GM19438 (cell line): ENCODE measurements around the gene SPINT1.
A peak's percentile ranks its signal among the peaks of the same experiment; 100 is the strongest.

Experiments used
- ATAC-seq: cut with Tn5 transposase; IDR thresholded peaks from one replicate; pipeline ENCODE4 v1.9.1; 2021; ENCODE audit warnings: low read depth; ENCODE audit not compliant: unreplicated experiment

The SPINT1 gene, protein sequence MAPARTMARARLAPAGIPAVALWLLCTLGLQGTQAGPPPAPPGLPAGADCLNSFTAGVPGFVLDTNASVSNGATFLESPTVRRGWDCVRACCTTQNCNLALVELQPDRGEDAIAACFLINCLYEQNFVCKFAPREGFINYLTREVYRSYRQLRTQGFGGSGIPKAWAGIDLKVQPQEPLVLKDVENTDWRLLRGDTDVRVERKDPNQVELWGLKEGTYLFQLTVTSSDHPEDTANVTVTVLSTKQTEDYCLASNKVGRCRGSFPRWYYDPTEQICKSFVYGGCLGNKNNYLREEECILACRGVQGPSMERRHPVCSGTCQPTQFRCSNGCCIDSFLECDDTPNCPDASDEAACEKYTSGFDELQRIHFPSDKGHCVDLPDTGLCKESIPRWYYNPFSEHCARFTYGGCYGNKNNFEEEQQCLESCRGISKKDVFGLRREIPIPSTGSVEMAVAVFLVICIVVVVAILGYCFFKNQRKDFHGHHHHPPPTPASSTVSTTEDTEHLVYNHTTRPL

DNA sequence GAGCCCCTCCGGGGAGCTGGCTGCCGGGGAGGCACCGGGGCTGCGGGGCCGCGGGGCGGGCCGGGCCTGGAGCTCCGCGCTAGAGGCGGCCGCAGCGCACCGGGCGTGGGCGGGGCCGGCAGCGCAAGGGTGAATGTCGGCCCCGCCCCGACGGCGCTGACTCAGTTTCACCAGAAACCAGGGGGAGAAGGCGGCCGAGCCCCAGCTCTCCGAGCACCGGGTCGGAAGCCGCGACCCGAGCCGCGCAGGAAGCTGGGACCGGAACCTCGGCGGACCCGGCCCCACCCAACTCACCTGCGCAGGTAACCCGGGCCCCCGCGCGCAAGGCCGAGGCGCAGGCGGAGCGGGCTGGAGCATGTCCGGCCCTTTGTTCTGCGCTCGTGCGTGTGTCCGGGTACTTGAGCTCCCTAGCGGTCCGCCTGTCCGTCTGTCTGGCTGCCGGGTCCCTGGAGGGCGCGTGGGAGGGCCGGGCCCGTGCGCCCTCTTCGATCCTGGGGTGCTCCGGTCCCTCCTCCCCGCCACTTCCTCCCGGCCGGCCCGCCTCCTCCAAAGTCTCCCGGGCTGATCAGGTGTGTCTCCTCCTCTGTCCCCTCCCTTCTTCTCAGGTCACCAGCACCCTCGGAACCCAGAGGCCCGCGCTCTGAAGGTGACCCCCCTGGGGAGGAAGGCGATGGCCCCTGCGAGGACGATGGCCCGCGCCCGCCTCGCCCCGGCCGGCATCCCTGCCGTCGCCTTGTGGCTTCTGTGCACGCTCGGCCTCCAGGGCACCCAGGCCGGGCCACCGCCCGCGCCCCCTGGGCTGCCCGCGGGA is at the start of gene SPINT1:
TSS of gene SPINT1 (plus strand) at position 164 of the 811 bp plus-strand sequence. CDS start at position 671, 507 bp downstream.
- no peak for ATAC-seq

DNA sequence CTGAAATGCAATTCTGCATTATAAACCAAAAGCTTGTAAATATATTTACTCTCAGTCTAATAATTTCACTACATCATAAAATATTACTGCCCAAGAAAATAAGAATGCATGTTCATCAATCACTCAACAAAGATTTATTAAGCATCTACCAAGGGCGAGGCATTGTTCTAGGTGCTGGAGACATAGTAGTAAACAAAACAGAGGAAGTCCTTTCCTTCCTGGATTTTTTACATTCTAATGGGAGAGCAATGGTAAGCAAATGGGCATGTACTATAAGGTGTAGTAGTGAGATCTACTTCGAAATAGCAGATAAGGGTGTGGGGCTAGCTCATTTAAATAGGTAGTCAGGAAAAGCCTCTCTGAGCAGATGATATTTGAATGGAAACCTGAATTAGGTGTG is 47.8 kb upstream of the SPINT1 start:
- no peak for ATAC-seq

DNA sequence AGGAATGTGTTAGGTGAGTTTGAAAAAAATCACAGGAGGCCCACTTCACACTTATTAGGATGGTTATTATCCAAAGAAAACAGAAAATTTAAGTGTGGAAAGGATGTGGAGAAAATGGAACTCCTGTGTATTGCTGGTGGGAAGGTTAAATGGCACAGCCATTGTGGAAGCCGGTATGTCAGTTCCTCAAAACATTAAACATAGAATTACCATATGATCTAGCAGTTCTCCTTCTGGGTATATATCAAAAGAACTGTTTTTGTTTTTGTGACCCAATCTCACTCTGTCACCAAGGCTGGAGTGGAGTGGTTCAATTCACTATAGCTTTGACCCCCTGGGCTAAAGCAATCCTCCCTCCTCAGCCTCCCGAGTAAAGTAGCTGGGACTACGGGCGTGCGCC is 47.3 kb upstream of the SPINT1 start:
- no peak for ATAC-seq

DNA sequence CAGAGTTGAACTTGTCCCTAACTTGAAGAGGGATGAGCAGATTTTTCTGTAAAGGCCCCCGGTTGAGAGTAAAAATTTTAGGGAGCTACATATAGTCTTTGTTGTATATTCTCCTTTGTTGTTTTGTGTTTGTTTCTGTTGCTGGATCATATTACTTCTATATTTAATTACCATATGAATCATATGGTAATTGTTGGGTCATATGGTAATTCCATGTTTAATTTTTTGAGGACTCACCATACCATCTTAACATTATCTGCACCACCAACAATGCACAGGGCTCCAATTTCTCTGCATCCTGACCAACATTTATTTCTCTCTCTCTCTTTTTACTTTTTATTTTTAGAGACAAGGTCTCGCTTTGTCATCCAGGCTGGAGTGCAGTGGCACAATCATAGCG is 44.3 kb upstream of the SPINT1 start:
- no peak for ATAC-seq

DNA sequence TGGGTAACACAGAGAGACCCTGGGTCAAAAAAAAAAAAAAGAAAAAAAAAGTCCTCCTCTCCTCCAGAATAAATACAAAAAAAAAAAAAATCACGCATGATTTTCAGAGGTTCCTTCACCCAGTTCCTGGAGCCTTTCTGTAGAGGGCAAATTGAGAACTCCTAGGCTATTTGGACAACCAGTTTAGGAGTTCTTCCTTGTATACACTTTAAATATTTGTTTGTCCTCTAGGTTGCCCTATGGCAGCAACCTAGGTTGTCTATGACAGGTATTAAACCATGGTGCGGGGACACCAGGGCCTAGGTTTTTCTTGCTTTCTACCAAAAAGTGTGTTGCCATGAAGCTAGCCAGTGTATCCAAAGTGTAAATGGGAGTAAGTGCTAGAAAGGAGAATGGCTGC is 40.8 kb upstream of the SPINT1 start:
- no peak for ATAC-seq

DNA sequence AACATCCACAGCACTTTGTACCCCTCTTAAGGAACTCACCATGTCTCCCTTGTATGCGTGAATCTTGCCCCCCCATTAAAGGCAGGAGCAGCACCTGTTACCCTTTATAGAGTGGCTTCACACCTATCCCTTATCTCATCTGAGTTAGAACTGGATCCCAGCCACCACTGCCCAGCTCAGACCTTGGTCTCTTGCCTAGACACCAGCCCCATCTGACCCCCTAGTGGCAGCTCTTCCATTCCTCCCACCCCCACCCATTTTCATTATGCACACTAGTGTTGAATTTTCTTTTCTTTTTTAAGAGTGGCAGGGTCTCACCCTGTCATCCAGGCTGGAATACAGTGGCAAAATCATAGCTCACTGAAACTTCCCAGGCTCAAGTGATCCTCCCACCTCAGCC is 40.2 kb upstream of the SPINT1 start:
- ATAC-seq, result no peak

DNA sequence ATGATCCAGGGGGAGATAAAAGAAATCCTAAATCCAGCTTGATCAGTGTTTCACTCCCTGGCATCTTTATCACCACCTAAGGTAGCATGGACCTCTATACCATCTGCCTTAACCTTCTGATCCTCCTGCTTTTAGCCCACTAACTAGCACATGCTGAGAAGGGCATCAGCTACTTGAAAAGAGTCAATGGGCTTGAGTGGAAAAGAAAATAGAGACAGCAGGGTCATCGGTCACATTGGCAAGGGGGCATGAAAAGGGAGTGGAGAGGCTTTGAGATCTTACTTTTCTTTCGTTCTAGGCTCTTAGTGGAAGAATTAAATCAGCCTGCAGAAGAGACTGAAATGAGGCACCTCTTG is 37.2 kb upstream of the SPINT1 start:
- no peak for ATAC-seq

DNA sequence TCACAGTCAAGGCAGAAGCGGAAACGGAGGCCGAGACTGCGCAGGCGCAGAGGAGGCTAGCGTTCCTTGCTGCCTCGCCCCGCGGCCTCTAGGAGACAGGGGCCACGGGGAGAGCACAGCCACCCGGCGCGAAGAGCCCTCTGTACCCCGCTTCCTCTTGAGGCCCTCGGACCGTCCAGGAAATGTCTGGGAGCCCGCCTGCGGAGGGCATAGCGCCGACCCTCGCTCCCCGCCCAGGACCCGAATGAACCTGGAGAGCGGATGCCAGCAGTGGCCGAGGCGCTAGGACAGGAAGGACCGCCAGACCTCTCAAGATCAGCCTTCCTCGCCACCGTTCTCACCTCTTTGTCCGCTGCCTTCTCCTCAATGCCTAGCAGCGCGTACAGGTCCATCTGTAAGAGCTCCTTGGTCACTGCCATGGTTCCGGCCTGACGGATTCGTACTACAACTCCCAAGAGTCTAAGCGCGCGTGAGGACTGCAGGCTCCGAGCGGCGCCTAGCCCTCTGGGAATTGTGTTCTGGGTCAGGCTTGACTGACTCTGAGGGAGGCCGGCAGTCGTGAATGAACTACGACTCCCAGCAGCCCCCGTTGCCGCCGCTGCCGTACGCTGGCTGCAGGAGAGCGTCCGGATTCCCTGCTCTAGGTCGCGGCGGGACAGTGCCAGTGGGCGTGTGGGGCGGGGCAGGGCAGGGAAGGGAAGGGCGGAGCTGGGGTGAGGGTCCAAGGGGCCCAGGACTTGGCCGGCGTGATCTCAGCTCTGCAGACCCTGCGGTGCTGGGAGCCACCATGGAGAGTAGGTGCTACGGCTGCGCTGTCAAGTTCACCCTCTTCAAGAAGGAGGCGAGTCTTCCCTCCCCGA is 36.6 kb upstream of the SPINT1 start, which contains the start of the genes DNAJC17 and ZFYVE19:
TSS of gene DNAJC17 (minus strand) at position 446 of the 860 bp plus-strand sequence. CDS start at position 419, 27 bp downstream.
TSS of gene ZFYVE19 (plus strand) at position 62 of the 860 bp plus-strand sequence. CDS start at position 563, 501 bp downstream.
- ATAC-seq, result peak; percentile 88

DNA sequence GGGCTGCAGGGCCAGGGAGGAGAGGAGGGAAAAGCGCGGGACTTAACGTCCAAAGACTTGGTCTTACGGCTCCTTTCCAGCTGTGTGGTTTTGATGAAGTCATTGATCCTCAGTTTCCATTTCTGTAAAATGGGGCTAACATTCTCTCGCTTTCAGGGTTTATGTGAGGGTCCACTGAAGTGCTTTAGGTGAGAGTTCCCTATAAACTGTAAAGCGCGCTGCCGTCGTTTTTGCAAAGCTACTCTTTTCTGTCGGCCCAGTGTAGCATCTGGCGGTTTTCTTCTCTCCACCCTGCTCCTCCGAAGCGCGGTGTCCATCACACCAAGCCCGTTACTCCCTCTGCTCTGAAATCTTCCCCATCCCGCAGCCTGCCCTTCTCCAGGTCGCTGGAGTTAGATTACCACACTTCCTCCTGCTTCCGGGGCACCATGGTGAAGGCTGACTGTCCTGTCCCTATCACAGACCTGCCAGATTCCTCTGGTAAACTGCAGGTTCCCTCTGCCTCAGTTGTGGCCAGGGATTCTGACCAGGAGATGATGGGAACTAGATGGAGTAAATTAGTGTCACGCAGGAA is 35.9 kb upstream of the SPINT1 start:
- ATAC-seq, result no peak

DNA sequence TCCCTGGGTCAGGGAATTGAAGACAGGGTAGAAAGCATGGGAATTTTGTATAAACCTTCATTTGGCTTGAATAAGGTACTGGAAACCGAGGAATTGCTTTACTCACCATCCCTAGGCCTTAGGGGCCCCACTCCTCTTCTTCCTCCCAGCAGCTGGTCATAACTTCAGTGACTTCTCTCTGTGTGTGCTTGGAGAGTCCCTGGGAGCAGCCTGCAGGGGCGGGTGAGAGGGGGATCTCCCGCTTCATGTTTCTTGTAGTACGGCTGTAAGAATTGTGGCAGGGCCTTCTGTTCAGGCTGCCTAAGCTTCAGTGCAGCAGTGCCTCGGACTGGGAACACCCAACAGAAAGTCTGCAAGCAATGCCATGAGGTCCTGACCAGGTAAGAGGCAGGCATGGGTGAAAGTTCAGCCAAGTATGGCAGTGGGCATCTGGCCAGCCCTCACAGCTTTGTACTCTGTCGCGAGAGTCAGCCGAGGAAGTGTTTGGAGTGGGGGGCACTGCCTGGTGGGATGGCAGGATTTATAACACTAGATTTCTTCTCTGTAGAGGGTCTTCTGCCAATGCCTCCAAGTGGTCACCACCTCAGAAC is 34.9 kb upstream of the SPINT1 start:
- ATAC-seq, result no peak

DNA sequence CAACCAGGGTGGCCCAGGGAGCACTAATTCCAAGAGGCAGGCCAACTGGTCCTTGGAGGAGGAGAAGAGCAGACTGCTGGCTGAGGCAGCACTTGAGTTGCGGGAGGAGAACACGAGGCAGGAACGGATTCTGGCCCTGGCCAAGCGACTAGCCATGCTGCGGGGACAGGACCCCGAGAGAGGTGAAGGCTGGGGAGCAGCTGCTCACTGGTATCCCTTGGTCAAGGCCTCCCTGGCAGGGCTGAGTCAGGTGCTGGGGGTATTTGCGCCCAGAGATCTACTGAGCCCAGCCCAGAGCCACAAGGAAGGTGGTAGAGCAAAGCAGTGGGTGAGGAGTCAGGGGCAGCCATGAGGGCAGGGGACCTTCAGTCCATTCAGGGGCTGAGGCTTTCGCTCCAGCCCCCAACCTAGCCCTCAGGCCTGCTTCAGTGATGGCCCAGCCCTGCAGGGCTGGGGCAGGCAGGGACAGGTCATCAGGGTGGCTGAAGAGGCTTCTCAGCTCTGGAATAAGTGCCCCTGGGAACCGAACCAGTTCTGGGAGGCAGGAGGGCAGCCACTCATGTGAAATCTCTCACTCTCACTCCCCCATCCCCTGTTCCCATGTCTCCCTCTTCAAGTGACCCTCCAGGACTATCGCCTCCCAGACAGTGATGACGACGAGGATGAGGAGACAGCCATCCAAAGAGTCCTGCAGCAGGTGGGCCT is 31.0 kb upstream of the SPINT1 start:
- no peak for ATAC-seq

DNA sequence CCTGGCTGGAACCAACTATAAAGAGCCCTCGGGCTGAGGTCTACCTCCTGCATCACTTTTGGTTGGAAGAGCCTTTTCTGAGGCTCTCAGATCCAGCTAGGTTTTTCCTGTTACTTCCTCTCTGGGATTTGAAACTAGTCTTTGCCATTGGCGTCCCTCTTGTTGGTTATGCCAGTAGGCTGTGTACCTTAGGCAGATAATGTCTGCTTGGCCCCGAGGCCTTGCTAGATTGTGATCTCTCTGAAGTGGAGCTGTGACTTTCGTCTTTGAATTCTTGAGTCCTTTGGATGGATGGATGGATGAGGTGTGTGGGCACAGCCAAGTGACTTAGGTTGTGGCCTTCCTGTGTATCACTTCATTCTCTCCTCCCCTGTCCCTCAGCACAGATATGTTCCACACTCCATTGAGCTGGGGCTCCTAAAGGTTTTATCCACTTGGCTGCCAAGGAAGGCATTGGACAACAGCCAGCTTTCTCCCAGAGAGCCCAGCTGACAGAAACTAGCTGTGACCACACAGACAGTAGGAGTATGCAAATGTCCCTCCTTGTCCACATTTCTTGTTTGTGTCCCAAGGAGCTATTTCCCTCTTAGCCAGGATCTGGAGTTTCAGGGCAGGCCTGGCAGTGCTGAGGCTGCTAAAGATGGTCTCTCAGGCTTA is 28.7 kb upstream of the SPINT1 start:
- no peak for ATAC-seq

DNA sequence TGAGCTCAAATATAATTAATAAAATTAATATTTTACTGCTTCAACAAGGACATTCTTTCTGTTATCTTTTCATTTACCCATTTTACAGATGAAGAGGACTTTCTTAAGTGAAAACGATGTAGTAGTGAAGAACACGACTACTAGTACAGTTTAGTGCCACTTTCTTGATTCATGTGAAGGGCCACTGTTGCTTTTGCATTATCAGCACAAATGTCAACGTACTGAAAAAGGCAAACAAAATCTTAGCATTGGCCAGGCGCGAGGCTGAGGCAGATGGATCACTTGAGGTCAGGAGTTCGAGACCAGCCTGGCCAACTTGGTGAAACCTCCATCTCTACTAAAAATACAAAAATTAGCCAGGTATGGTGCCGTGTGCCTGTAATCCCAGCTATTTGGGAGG is 24.8 kb upstream of the SPINT1 start:
- no peak for ATAC-seq

DNA sequence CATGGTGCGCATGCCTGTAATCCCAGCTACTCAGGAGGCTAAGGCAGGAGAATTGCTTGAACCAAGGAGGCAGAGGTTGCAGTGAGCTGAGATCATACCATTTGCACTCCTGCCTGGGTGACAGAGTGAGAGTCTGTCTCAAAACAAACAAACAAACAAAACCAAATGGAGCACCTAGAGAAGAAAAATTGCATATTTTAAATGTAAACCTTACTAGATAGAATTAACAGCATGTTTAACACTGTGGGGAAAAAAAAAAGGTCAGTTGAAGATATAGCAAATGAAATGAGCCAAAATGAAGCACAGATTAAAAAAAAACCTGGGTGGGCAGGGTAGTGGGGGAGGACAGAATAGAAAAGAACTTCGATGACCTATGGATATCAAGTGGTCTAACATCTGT is 22.7 kb upstream of the SPINT1 start:
- ATAC-seq, result no peak

DNA sequence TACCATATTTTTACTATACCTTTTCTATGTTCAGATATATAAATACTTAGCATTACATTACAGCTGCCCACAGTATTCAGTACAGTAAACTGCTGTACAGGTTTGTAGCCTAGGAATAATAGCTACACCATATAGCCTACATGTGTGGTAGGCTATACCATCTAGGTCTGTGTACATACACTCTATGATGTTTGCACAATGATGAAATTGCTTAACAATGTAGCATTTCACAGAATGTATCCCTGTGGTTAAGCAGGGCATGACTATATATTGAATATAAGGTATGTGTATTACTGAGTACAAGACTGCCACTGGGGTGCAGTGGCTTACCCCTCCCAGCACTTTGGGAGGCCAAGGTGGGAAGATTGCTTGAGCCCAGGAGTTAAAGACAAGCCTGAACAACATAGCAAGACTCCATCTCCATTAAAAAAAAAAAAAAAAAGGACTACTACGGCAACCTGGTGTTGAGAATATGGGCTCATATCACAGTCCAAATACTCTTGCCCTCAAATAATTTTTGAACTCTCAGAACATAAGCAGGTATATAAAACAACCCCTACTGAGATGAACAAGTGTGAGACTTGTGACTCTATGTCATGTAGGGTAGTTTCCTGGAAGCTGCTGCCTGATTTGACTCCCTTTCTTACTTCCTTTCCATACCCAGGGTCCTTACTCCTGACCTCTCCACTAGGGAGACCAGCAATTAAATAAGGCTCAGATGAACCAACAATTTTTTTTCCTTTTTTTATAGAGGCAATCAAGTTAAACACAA is 20.1 kb upstream of the SPINT1 start:
- no peak for ATAC-seq

DNA sequence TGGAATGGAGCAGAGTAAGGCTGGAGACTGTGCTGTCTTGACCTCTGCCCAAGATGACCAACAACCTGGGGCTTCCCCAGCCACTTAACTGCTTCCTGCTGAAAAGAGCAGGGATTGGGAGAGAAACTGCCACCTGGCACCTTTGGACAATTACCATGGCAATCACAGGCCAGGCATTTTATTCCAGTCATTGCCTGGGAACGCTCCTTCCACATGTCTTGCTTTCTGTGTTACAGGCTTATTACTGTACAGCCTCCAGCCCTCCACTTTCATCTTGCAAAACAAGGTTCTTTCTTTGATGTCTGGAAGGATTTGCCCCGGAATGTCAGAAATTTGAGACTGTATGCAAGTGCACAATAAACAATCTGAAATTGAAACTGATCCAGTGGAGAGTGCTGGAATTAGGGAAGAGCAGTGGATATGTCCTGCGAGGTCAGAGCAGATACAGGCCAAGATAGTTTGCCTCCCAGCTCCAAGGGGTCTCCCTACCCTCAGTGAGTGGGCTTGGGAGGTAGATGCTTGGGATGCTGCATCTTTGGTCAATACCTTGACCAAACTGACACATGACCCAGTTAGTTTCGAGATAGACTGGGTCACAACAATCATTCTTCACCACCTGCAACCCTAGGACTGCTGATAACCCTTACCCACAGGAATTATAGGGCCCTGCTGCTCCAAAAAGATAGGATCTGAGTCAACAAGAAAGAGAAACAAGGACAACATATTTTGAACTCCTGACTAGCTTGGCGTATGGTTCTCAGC is 18.0 kb upstream of the SPINT1 start:
- no peak for ATAC-seq

DNA sequence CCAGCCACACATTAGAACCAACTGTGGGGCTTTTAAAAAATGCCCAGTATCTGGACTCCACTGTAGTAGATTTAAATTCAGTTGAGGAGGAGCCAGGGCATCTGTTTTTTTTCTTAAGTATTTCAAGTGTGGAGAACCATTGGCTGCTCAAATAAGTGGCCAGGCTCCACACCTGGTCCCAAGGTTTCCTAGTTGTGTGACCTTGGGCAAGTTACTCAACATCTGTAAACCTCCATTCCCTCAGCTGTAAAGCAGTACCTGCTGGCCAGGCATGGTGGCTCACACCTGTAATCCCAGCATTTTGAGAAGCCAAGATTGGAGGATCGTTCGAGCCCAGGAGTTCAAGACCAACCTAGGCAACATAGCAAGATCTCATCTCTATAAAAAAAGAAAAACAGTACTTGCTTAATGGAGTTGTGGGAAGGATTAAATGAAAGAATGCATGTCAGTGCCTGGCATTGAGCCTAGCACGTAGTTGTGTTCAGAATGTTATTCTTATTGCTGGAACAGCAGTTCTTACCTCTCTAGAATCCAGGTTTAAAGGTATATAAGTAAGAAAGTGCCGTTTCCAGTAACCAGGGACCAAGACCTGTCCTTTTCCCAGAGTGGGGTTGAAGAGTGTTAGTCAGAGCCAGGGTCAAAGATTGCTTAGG is 17.3 kb upstream of the SPINT1 start:
- no peak for ATAC-seq
